GM10847 (cell line): ENCODE measurements around the gene LZTR1.

Experiments
- POLR2A ChIP-seq: IDR thresholded peaks from 2 replicates; pipeline ENCODE4 v1.6.1; 2011; ENCODE audit not compliant: insufficient read length; ENCODE audit errors: extremely low read depth

Gene LZTR1

DNA sequence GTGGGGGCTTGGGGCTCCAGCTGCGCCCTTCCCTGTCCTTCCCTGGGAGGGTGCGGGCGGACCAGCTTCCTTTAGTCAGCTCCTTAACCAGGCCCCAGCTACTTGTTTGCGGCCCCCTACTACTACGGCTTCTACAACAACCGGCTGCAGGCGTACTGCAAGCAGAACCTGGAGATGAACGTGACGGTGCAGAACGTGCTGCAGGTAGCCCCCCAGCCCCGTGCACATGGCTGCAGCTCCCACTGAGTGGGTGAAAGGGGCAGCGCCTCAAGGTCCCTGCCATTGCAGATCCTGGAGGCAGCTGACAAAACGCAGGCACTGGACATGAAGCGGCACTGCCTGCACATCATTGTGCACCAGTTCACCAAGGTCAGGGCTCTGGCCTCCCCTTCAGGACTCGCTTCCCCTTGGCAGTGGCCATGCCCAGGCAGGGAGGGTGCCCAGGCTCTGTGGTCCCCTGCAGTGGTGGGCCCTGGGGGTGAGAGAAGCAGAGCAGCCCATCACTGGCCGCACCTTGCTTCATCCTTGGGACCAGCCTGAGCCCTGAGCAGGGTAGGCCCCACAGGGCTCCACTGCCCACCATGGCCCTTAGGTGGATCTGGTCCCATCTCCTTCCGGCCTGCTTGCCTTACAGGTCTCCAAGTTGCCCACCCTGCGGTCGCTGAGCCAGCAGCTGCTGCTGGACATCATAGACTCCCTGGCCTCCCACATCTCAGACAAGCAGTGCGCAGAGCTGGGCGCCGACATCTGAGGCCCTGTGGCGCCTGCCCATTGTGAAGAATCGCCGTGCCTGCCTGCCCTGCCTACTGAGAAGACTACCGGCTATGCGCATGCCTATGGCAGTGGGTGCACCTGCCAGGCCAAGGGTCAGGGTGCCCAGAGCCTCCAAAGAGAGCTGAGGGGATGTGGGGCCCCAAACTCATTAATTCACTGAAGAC is 14.8 kb downstream of the LZTR1 start:
- no peak for TF ChIP-seq POLR2A

- TF ChIP-seq POLR2A, result no peak
These were observed 15.6 kb downstream of the LZTR1 start for GRCh38 chr22:20997536-20998257.

GRCh38 chr22:20998411-20999336 is 16.6 kb downstream of the LZTR1 start:
- TF ChIP-seq POLR2A, result no peak

- TF ChIP-seq POLR2A, result no peak
These were observed 17.5 kb downstream of the LZTR1 start for GRCh38 chr22:20999350-21000206.

- TF ChIP-seq POLR2A, result no peak
These were observed 18.3 kb downstream of the LZTR1 start for GRCh38 chr22:21000207-21000986.

- no peak for TF ChIP-seq POLR2A
These were observed 19.0 kb downstream of the LZTR1 start for GRCh38 chr22:21000987-21001600.

GRCh38 chr22:21001601-21002325 is 19.7 kb downstream of the LZTR1 start, which contains the start of gene THAP7:
TSS of gene THAP7 (minus strand) at chr22:21002118. CDS start at chr22:21001911, 207 bp downstream.
- peak; percentile 95 for TF ChIP-seq POLR2A

GRCh38 chr22:21003782-21004181 is 21.7 kb downstream of the LZTR1 start:
- TF ChIP-seq POLR2A, result no peak

DNA sequence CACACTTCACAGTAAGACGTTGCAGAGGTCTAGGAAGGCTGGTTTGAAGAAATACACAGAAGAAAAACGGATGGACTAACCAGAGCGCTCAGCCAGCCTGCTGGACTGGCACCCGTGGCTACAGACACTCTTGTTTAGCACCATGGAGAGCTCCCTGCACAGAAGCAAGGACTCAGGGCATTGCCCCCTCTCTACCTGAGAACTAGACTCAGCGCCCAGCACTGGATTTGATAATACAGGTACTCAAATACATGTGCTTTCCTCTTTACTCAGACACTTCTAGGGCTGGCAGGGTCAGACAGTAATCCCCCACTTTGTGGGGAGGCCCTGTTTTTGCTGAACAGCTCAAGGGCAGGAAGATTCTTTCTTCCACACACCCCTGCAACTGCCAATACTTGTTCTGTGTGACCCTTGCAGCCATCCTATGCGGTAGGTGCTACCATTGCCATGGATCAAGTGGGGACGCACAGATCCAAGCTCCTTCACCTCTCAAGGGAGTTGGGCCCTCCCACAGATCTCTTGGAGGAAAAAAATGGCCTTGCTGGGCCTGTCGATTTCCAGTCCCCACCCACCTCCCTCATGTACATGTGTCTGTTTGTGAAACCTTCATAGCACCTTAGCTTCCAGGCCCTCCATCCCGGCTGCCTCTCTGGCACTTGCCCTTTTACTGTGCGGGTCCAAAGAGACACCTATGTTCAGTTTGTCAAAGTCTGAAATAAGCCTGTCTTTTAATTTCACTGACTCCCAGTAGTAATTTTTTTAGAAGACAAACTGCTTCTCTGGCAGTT is 27.7 kb downstream of the LZTR1 start:
- TF ChIP-seq POLR2A, result no peak

- TF ChIP-seq POLR2A, result no peak
These were observed 28.5 kb downstream of the LZTR1 start for GRCh38 chr22:21010426-21011113.
